GM12878 (cell line): ENCODE measurements around the gene NELFB. TPM values are rescaled to one million over a fixed set of nuclear protein-coding genes. Genes with fewer than 3 reads are reported as not detected.

ENCODE experiments used
- ATAC-seq: fragments of 200-7000 bp; cut with Tn5 transposase; 3 replicates; pipeline ENCODE4 v1.9.1; 2020; ENCODE audit warnings: mild to moderate bottlenecking, moderate library complexity
- BruUV-seq: library from RNA; stranded (reverse); fragments of 400-500 nt; replicated peaks from 2 replicates; lab custom pipeline; 2021; lab: Mats Ljungman, UMichigan
- CTCF ChIA-PET: fragments of 300-600 bp; sonication (Branson Sonifier 250); formaldehyde crosslinking; extraction: SDS; loops from one replicate; lab custom pipeline; 2021; ENCODE audit warnings: inconsistent platforms; lab: Yijun Ruan, JAX
- POLR2A ChIA-PET: fragments of 350-600 bp; formaldehyde crosslinking; extraction: SDS; loops from one replicate; lab custom pipeline; 2021; ENCODE audit warnings: inconsistent platforms; lab: Charles Lee
- RAD21 ChIA-PET: fragments of 300-600 bp; sonication (Branson Sonifier 250); formaldehyde crosslinking; loops from one replicate; lab custom pipeline; 2023; ENCODE audit warnings: antibody characterized with exemption; ENCODE audit not compliant: unreplicated experiment; lab: Charles Lee
- SMC1A ChIA-PET: fragments of 300-600 bp; sonication (Branson Sonifier 250); formaldehyde crosslinking; loops from one replicate; lab custom pipeline; 2023; ENCODE audit not compliant: unreplicated experiment, uncharacterized antibody; lab: Charles Lee
- DNase-seq: peaks from one replicate; pipeline ENCODE4 v3.0.0-alpha.2; 2011; ENCODE audit warnings: low read depth, low spot score
- FAIRE-seq: peaks from 3 replicates; lab custom pipeline; 2011; peaks lifted over from hg19 to GRCh38; lab: Jason Lieb, UNC
- H2AFZ ChIP-seq: 2 replicates; pipeline ENCODE4 v1.6.0; 2011; ENCODE audit warnings: low read depth, low read length, control low read depth; ENCODE audit not compliant: control insufficient read depth
- H3K27ac ChIP-seq: 2 replicates; pipeline ENCODE4 v1.5.1; 2011; ENCODE audit warnings: control low read depth; ENCODE audit not compliant: control insufficient read depth, insufficient read depth
- H3K27me3 ChIP-seq, 2 experiments: replicated peaks in 1 of 2; 2 replicates each; pipeline versions ENCODE4 v1.6.0 to v1.6.1; 2011; ENCODE audit warnings: low read length in 1 of 2; ENCODE audit not compliant: control insufficient read depth in 2 of 2, insufficient read depth in 2 of 2
- H3K36me3 ChIP-seq, 2 experiments: 2 replicates each; pipeline ENCODE4 v1.5.1; 2011; ENCODE audit warnings: low read length in 1 of 2; ENCODE audit not compliant: control insufficient read depth in 2 of 2, insufficient read depth in 2 of 2
- H3K4me1 ChIP-seq: 2 replicates; pipeline ENCODE4 v1.6.1; 2011; ENCODE audit warnings: mild to moderate bottlenecking, low read length, moderate library complexity, mixed read lengths; ENCODE audit not compliant: control insufficient read depth, insufficient read depth
- H3K4me2 ChIP-seq: 2 replicates; pipeline ENCODE4 v1.6.0; 2011; ENCODE audit warnings: control low read depth; ENCODE audit not compliant: control insufficient read depth, insufficient read depth
- H3K4me3 ChIP-seq: fragments of 200-600 bp; sonication (generic); 2 replicates; pipeline ENCODE4 v1.5.1; 2016
- H3K79me2 ChIP-seq: 2 replicates; pipeline ENCODE4 v1.6.0; 2011; ENCODE audit warnings: low read length; ENCODE audit not compliant: control insufficient read depth, insufficient read depth
- H3K9ac ChIP-seq: 2 replicates; pipeline ENCODE4 v1.8.0; 2011; ENCODE audit warnings: low read length, control low read depth, mixed read lengths; ENCODE audit not compliant: control insufficient read depth, insufficient read depth
- H3K9me3 ChIP-seq: replicated peaks from 3 replicates; pipeline ENCODE4 v1.5.1; 2011; ENCODE audit warnings: mild to moderate bottlenecking, low read length; ENCODE audit not compliant: control insufficient read depth, insufficient read depth
- H4K20me1 ChIP-seq: 2 replicates; pipeline ENCODE4 v1.6.0; 2011; ENCODE audit not compliant: control insufficient read depth, insufficient read depth
- CHD1 ChIP-seq: IDR thresholded peaks from 2 replicates; pipeline ENCODE4 v1.6.1; 2012; ENCODE audit warnings: low read depth, low read length, improper control_type of control experiment
- NKRF ChIP-seq: fragments of 450-650 bp; conservative IDR thresholded peaks from 2 replicates; pipeline ENCODE4 v1.6.1; 2017; ENCODE audit warnings: mild to moderate bottlenecking, moderate library complexity
- NRF1 ChIP-seq: conservative IDR thresholded peaks from 2 replicates; pipeline ENCODE4 v1.6.1; 2011; ENCODE audit warnings: mild to moderate bottlenecking, low read depth, low read length, improper control_type of control experiment
- PAX8 ChIP-seq: fragments of 450-650 bp; IDR thresholded peaks from 2 replicates; pipeline ENCODE4 v1.6.1; 2017; ENCODE audit warnings: mild to moderate bottlenecking, moderate library complexity
- RUNX3 ChIP-seq: IDR thresholded peaks from 2 replicates; pipeline ENCODE4 v1.6.1; 2012; ENCODE audit warnings: low read length, inconsistent platforms
- SIX5 ChIP-seq: IDR thresholded peaks from 2 replicates; pipeline ENCODE4 v1.6.1; 2011; ENCODE audit warnings: mild to moderate bottlenecking, low read depth, low read length, moderate library complexity; ENCODE audit not compliant: severe bottlenecking
- SKIL ChIP-seq: fragments of 450-650 bp; IDR thresholded peaks from 2 replicates; pipeline ENCODE4 v1.6.1; 2017; ENCODE audit warnings: mild to moderate bottlenecking, low read depth, inconsistent platforms; ENCODE audit not compliant: poor library complexity, severe bottlenecking
- SP1 ChIP-seq: IDR thresholded peaks from one replicate; pipeline ENCODE4 v1.6.1; 2011; ENCODE audit warnings: low read depth, low read length
- WGBS: methylation state at CpG from one replicate; pipeline ENCODE4 v1.1.6; 2016; ENCODE audit warnings: low lambda C conversion rate; ENCODE audit not compliant: insufficient replicate concordance, insufficient coverage; ENCODE audit errors: missing lambda C conversion rate; 5-methylcytosine and 5-hydroxymethylcytosine counted together
- in situ Hi-C: fragments of 300-500 bp; cut with MboI; formaldehyde crosslinking; loops from 9 replicates; pipeline ENCODE4 v1.14.3; 2018; ENCODE audit warnings: mixed read lengths
- intact Hi-C: fragments of 100-400 bp; cut with micrococcal nuclease; formaldehyde crosslinking; loops from one replicate; pipeline ENCODE4 v1.14.2; 2022; ENCODE audit not compliant: unreplicated experiment
- polyA plus RNA-seq, 11 experiments: library from polyadenylated mRNA; depleted of rRNA in 4 of 11; unstranded in 6 of 11; stranded (reverse) in 5 of 11; fragments of >200 nt; fragmentation: Nextera tagmentation in 4 of 11; fragmentation: Illumina TruSeq in 1 of 11; extraction: Ambion mirVana in 4 of 11; extraction: Trizol in 1 of 11; gene quantifications; 1 replicate in 1 of 11; 2 replicates in 10 of 11; pipeline versions ENCODE4 v1.2.1 to v1.2.3, GENCODE V29; 2011 to 2016; ENCODE audit warnings: inconsistent platforms in 2 of 11, missing spikeins in 2 of 11, low read depth in 1 of 11
- total RNA-seq, 4 experiments: library from RNA; depleted of rRNA in 3 of 4; stranded (reverse); fragments of >200 nt in 3 of 4; fragmentation: Illumina TruSeq in 1 of 4; extraction: Trizol in 1 of 4; gene quantifications; 2 replicates each; pipeline versions ENCODE4 v1.2.1 to v1.2.3, GENCODE V29; 2013 to 2021
- TF ChIP-seq, protein P1 (sequence below): IDR thresholded peaks from 2 replicates; pipeline ENCODE4 v1.6.1; 2012; ENCODE audit warnings: mild to moderate bottlenecking, low read depth, low read length
- TF ChIP-seq, protein P2 (sequence below): fragments of 450-650 bp; IDR thresholded peaks from 2 replicates; pipeline ENCODE4 v1.6.1; 2017; ENCODE audit warnings: mild to moderate bottlenecking, moderate library complexity

The NELFB gene
- total and polyA plus RNA-seq, 10 of the 15 experiments (the other 5 are each of a cell fraction or from before 2014, with no cell fraction given), result 0.19 to 63.4 (median 30.9) TPM

GRCh38 chr9:137247135-137247915 is 7.8 kb upstream of the NELFB start:
- ATAC-seq, result no peak

More at GRCh38 chr9:137247135-137247915, 7.8 kb upstream of the NELFB start:
- FAIRE-seq, result no peak
- no peak overlapping the region for H3K4me2 ChIP-seq
- H2AFZ ChIP-seq, result no peak overlapping the region
- peaks cover 20% of the 10 kb centered on the region for H3K4me1 ChIP-seq
- H3K79me2 ChIP-seq, result peaks cover 13% of the 10 kb centered on the region
- SMC1A ChIA-PET, result no interaction called here
- 83% methylated on average over 20 of the region's 20 CpGs for WGBS
- H3K27me3 ChIP-seq, result no peaks in the 10 kb centered on the region
- in situ Hi-C loops, result no loop called here
- CTCF ChIA-PET, result no interaction called here
- peaks cover under 1% of the 10 kb centered on the region; the same call in 1 of the 2 replicates for H4K20me1 ChIP-seq
- H3K9me3 ChIP-seq, result no peaks in the 10 kb centered on the region
- intact Hi-C loops, result no loop called here
- H3K9ac ChIP-seq, result no peak overlapping the region
- peaks cover 8 to 12% of the 10 kb centered on the region in 2 experiments for H3K36me3 ChIP-seq
- RAD21 ChIA-PET, result no interaction called here
- H3K27ac ChIP-seq, result no peak overlapping the region
- no peak overlapping the region for H3K4me3 ChIP-seq
- POLR2A ChIA-PET, result no interaction called here
- no peak for TF ChIP-seq NRF1
- no peak for TF ChIP-seq NKRF
- TF ChIP-seq SKIL, result no peak
- TF ChIP-seq SP1, result no peak
- no peak for TF ChIP-seq PAX8
- TF ChIP-seq, protein P1, sequence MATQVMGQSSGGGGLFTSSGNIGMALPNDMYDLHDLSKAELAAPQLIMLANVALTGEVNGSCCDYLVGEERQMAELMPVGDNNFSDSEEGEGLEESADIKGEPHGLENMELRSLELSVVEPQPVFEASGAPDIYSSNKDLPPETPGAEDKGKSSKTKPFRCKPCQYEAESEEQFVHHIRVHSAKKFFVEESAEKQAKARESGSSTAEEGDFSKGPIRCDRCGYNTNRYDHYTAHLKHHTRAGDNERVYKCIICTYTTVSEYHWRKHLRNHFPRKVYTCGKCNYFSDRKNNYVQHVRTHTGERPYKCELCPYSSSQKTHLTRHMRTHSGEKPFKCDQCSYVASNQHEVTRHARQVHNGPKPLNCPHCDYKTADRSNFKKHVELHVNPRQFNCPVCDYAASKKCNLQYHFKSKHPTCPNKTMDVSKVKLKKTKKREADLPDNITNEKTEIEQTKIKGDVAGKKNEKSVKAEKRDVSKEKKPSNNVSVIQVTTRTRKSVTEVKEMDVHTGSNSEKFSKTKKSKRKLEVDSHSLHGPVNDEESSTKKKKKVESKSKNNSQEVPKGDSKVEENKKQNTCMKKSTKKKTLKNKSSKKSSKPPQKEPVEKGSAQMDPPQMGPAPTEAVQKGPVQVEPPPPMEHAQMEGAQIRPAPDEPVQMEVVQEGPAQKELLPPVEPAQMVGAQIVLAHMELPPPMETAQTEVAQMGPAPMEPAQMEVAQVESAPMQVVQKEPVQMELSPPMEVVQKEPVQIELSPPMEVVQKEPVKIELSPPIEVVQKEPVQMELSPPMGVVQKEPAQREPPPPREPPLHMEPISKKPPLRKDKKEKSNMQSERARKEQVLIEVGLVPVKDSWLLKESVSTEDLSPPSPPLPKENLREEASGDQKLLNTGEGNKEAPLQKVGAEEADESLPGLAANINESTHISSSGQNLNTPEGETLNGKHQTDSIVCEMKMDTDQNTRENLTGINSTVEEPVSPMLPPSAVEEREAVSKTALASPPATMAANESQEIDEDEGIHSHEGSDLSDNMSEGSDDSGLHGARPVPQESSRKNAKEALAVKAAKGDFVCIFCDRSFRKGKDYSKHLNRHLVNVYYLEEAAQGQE, result no peak
- TF ChIP-seq RUNX3, result no peak
- TF ChIP-seq, protein P2, sequence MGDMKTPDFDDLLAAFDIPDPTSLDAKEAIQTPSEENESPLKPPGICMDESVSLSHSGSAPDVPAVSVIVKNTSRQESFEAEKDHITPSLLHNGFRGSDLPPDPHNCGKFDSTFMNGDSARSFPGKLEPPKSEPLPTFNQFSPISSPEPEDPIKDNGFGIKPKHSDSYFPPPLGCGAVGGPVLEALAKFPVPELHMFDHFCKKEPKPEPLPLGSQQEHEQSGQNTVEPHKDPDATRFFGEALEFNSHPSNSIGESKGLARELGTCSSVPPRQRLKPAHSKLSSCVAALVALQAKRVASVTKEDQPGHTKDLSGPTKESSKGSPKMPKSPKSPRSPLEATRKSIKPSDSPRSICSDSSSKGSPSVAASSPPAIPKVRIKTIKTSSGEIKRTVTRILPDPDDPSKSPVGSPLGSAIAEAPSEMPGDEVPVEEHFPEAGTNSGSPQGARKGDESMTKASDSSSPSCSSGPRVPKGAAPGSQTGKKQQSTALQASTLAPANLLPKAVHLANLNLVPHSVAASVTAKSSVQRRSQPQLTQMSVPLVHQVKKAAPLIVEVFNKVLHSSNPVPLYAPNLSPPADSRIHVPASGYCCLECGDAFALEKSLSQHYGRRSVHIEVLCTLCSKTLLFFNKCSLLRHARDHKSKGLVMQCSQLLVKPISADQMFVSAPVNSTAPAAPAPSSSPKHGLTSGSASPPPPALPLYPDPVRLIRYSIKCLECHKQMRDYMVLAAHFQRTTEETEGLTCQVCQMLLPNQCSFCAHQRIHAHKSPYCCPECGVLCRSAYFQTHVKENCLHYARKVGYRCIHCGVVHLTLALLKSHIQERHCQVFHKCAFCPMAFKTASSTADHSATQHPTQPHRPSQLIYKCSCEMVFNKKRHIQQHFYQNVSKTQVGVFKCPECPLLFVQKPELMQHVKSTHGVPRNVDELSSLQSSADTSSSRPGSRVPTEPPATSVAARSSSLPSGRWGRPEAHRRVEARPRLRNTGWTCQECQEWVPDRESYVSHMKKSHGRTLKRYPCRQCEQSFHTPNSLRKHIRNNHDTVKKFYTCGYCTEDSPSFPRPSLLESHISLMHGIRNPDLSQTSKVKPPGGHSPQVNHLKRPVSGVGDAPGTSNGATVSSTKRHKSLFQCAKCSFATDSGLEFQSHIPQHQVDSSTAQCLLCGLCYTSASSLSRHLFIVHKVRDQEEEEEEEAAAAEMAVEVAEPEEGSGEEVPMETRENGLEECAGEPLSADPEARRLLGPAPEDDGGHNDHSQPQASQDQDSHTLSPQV, result no peak
- no peak for TF ChIP-seq CHD1
- no peak for TF ChIP-seq SIX5
- no TSS peak for BruUV-seq
- DNase-seq, result no peak
